ENCODE results near the gene VAV2.

The VAV2 gene

GRCh38 chr9:133854765-133855164 lies 137.4 kb downstream of the VAV2 start:
- TF ChIP-seq CTCF (IDR thresholded peaks at IDR 0.05; ENCODE audit: borderline replicate concordance, control extremely low read depth, extremely low read depth, insufficient read depth, missing control alignments) = no peak
- DNase-seq (ENCODE audit: low spot score) = no peak
- in situ Hi-C loops (cut with MboI; ENCODE audit: low sequenced_read_pairs, unreplicated experiment) = no loop called here

- in situ Hi-C loops (cut with MboI; ENCODE audit: low sequenced_read_pairs, unreplicated experiment) = no loop called here
- DNase-seq (ENCODE audit: low spot score) = no peak
- no peak for TF ChIP-seq CTCF (IDR thresholded peaks at IDR 0.05; ENCODE audit: borderline replicate concordance, control extremely low read depth, extremely low read depth, insufficient read depth, missing control alignments)
Observed at GRCh38 chr9:133854048-133854447, 138.1 kb downstream of the VAV2 start.

GRCh38 chr9:133853331-133853730 lies 138.8 kb downstream of the VAV2 start:
- no peak for TF ChIP-seq CTCF (IDR thresholded peaks at IDR 0.05; ENCODE audit: borderline replicate concordance, control extremely low read depth, extremely low read depth, insufficient read depth, missing control alignments)
- in situ Hi-C loops (cut with MboI; ENCODE audit: low sequenced_read_pairs, unreplicated experiment) = no loop called here

GRCh38 chr9:133852431-133852830 lies 139.7 kb downstream of the VAV2 start:
- no peak for TF ChIP-seq CTCF (IDR thresholded peaks at IDR 0.05; ENCODE audit: borderline replicate concordance, control extremely low read depth, extremely low read depth, insufficient read depth, missing control alignments)
- DNase-seq (ENCODE audit: low spot score) = no peak
- in situ Hi-C loops (cut with MboI; ENCODE audit: low sequenced_read_pairs, unreplicated experiment) = no loop called here

More at GRCh38 chr9:133853331-133853730, 138.8 kb downstream of the VAV2 start:
- no peak for DNase-seq (ENCODE audit: low spot score)

GRCh38 chr9:133851693-133852092 lies 140.4 kb downstream of the VAV2 start:
- in situ Hi-C loops (cut with MboI; ENCODE audit: low sequenced_read_pairs, unreplicated experiment) = no loop called here

GRCh38 chr9:133850937-133851336 lies 141.2 kb downstream of the VAV2 start:
- no peak for TF ChIP-seq CTCF (IDR thresholded peaks at IDR 0.05; ENCODE audit: borderline replicate concordance, control extremely low read depth, extremely low read depth, insufficient read depth, missing control alignments)

More at GRCh38 chr9:133851693-133852092, 140.4 kb downstream of the VAV2 start:
- TF ChIP-seq CTCF (IDR thresholded peaks at IDR 0.05; ENCODE audit: borderline replicate concordance, control extremely low read depth, extremely low read depth, insufficient read depth, missing control alignments) = no peak
- no peak for DNase-seq (ENCODE audit: low spot score)

GRCh38 chr9:133850161-133850560 lies 142.0 kb downstream of the VAV2 start:
- no peak for TF ChIP-seq CTCF (IDR thresholded peaks at IDR 0.05; ENCODE audit: borderline replicate concordance, control extremely low read depth, extremely low read depth, insufficient read depth, missing control alignments)
- in situ Hi-C loops (cut with MboI; ENCODE audit: low sequenced_read_pairs, unreplicated experiment) = no loop called here
- no peak for DNase-seq (ENCODE audit: low spot score)

More at GRCh38 chr9:133850937-133851336, 141.2 kb downstream of the VAV2 start:
- in situ Hi-C loops (cut with MboI; ENCODE audit: low sequenced_read_pairs, unreplicated experiment) = no loop called here
- DNase-seq (ENCODE audit: low spot score) = no peak

Measured in GM13976 (cell line).